Bronchial epithelial cell (primary cell): ENCODE results near the gene FCRL3. TPM values are rescaled to one million over a fixed set of nuclear protein-coding genes. Genes with fewer than 3 reads are reported as not detected.

Source experiments
- DNase-seq: peaks from one replicate; pipeline ENCODE4 v3.0.0-alpha.2; 2010; ENCODE audit warnings: low read depth
- FAIRE-seq: peaks from 2 replicates; lab custom pipeline; 2011; peaks lifted over from hg19 to GRCh38; lab: Jason Lieb, UNC
- H3K27me3 ChIP-seq: 2 replicates; pipeline ENCODE4 v1.5.1; 2011; ENCODE audit warnings: low read length; ENCODE audit not compliant: control insufficient read depth, insufficient read depth
- H3K36me3 ChIP-seq: 2 replicates; pipeline ENCODE4 v1.5.1; 2011; ENCODE audit warnings: low read length; ENCODE audit not compliant: control insufficient read depth, insufficient read depth
- H3K4me3 ChIP-seq: 2 replicates; pipeline ENCODE4 v1.5.1; 2011; ENCODE audit warnings: mild to moderate bottlenecking, low read depth, low read length, control low read depth
- total RNA-seq: library from RNA; depleted of rRNA; stranded (reverse); fragments of >200 nt; gene quantifications from 2 replicates; pipeline ENCODE4 v1.2.1, GENCODE V29; 2014
- TF ChIP-seq, protein P1 (sequence below): IDR thresholded peaks from 2 replicates; pipeline ENCODE4 v1.5.1; 2011; ENCODE audit warnings: mild to moderate bottlenecking, moderate library complexity, low read length, control low read depth, inconsistent platforms; ENCODE audit not compliant: insufficient read depth, severe bottlenecking

FCRL3 gene
- total RNA-seq, 1 donor from 2014 or later: not detected

DNA sequence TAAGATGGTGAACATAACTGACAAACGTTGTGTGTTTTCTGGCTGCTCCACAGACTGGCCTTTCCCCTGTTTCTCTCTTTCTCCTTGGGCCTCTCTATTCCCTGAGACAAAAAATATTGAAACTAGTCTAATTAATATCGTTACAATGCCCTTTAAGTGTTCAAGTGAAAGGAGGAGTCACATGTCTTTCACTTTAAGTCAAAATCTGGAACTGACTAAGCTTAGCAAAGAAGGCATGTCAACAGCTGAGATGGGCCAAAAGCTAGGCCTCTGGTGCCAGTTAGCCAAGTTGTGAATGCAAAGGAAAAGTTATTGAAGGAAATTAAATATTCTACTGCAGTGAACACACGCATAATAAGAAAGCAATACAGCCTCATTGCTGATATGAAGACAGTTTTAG is 32.2 kb upstream of the FCRL3 start:
- DNase-seq (no peak), FAIRE-seq (no peak)
- H3K27me3 ChIP-seq: no peaks in the 10 kb centered on the region
- TF ChIP-seq, protein P1, sequence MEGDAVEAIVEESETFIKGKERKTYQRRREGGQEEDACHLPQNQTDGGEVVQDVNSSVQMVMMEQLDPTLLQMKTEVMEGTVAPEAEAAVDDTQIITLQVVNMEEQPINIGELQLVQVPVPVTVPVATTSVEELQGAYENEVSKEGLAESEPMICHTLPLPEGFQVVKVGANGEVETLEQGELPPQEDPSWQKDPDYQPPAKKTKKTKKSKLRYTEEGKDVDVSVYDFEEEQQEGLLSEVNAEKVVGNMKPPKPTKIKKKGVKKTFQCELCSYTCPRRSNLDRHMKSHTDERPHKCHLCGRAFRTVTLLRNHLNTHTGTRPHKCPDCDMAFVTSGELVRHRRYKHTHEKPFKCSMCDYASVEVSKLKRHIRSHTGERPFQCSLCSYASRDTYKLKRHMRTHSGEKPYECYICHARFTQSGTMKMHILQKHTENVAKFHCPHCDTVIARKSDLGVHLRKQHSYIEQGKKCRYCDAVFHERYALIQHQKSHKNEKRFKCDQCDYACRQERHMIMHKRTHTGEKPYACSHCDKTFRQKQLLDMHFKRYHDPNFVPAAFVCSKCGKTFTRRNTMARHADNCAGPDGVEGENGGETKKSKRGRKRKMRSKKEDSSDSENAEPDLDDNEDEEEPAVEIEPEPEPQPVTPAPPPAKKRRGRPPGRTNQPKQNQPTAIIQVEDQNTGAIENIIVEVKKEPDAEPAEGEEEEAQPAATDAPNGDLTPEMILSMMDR: no peak
- no peak overlapping the region for H3K4me3 ChIP-seq
- H3K36me3 ChIP-seq: no peaks in the 10 kb centered on the region

- FAIRE-seq (no peak), DNase-seq (no peak)
- H3K36me3 ChIP-seq: no peaks in the 10 kb centered on the region
- no peak overlapping the region for H3K4me3 ChIP-seq
- TF ChIP-seq, protein P1: no peak
- no peaks in the 10 kb centered on the region for H3K27me3 ChIP-seq
Measured at GRCh38 chr1:157725221-157725577, 24.6 kb upstream of the FCRL3 start.

DNA sequence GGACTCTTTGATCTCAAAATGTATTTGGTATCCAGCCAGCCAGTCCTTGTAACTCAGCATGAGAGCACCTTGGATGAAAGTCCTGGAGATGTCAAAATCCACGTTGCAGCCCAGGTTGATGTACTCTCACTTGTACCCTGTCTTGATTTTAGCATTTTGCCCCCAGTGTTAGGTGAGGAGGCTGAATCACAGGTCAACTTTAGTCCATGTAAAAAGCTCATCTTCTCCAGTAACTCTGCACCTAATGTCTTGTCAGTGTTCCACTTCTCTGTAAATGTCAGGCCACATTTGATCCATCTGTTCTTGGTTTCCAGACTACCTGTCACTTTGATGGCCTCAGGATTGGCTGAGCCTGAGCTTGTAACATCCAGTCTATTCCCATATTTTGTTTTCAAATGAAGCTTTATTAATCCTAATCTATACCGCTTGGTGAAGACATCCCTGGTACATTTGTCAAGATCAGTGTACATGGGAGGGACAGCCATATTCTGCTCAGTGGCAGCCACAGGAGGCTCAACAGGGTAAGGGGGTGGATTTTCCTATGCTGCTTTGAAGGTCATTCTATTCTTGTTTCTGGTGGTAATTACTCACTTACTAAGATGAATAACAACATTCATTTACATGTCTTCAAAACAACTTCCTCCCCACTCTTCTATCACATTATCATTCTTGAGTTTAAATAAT is 24.1 kb upstream of the FCRL3 start:
- no peak for FAIRE-seq
- TF ChIP-seq, protein P1: no peak

DNA sequence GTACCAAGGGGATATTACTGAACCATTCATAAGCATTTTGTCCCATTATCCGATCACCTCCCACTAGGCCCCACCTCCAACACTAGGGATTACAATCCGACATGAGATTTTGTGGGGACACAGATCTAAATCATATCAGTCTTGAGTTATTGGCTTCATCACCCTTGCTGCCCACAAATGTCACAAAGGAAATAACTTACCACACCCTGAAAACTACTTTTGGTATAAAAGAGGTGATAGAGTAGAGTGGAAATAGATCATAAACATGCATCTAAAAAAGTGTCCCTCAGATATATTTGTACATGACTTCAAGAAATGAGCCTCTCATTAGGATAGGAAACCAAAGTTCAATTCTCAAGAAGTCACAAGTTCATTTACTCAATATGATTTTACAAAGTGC is 22.6 kb upstream of the FCRL3 start:
- no peak overlapping the region for H3K4me3 ChIP-seq
- FAIRE-seq: no peak
- no peaks in the 10 kb centered on the region for H3K36me3 ChIP-seq

More for the DNA sequence above, 24.1 kb upstream of the FCRL3 start:
- Histone ChIP-seq H3K36me3 (no peaks in the 10 kb centered on the region), H3K27me3 (no peaks in the 10 kb centered on the region), H3K4me3 (no peak overlapping the region)
- no peak for DNase-seq

DNA sequence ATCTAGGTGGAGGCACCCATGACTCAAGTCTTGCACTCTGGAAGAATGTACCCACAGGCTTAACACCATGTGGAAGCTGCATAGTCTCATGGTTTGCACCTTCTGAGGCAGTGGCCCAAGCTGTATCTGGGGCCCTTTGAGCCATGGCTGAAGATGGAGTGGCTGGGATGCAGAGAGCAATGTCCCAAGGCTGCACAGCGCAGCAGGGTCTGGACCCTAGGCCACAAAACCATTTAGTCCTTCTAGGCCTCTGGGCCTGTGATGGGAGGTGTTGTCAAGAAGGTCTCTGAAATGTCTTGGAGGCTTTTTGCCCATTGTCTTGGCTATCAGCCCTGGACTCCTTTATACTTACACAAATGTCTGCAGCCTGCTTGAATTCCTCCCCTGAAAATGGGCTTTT is 21.4 kb upstream of the FCRL3 start:
- no peak for DNase-seq
- Histone ChIP-seq H3K27me3 (no peaks in the 10 kb centered on the region), H3K4me3 (no peak overlapping the region), H3K36me3 (no peaks in the 10 kb centered on the region)
- TF ChIP-seq, protein P1: no peak
- FAIRE-seq: no peak

More for the DNA sequence above, 22.6 kb upstream of the FCRL3 start:
- TF ChIP-seq, protein P1: no peak
- no peaks in the 10 kb centered on the region for H3K27me3 ChIP-seq
- no peak for DNase-seq

DNA sequence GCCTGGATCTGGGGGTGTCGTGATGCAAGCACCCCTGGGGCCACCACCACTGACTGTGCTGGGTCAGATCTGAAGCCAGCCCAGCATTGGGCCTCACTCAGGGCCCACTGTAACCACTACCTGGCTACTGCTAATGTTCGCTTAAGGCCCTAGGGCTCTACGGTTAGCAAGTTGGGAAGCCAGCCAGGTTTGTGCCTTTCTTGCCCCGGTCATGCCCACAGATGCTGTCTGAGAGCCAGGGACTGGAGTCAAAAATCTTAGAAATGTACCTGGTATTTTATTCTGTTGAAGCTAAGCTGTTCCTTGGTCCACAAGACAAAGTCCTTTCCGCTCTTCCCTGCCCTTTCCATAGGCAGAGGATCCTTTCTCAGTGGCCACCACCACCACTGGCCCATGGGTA is 15.2 kb upstream of the FCRL3 start:
- H3K4me3 ChIP-seq: no peak overlapping the region
- no peak for FAIRE-seq
- no peaks in the 10 kb centered on the region for H3K36me3 ChIP-seq
- no peaks in the 10 kb centered on the region for H3K27me3 ChIP-seq
- DNase-seq: no peak
- TF ChIP-seq, protein P1: no peak
